Natural killer cell (primary cell): ENCODE data around the gene SPTA1. TPM values are rescaled to one million over a fixed set of nuclear protein-coding genes. Genes with fewer than 3 reads are reported as not detected.

Experiments
- ATAC-seq, 3 donors: fragments of 150-1000 bp in 2 of 3; fragments of 200-7000 bp in 1 of 3; cut with Tn5 transposase; 1 replicate in 1 of 3; 2 replicates in 2 of 3; pipeline ENCODE4 v1.10.0; 2021; ENCODE audit warnings: mild to moderate bottlenecking in 2 of 3, moderate library complexity in 2 of 3
- DNase-seq, 2 donors: peaks; one replicate each; pipeline versions ENCODE4 v3.0.0 to v3.0.0-alpha.2; 2013 to 2021; ENCODE audit warnings: mixed read lengths in 1 of 2
- H3K27ac ChIP-seq: one replicate; pipeline ENCODE4 v1.5.1; 2013; ENCODE audit warnings: mild to moderate bottlenecking, low read length
- H3K27me3 ChIP-seq: one replicate; pipeline ENCODE4 v1.6.1; 2013; ENCODE audit warnings: low read length; ENCODE audit not compliant: control insufficient read depth, insufficient read depth
- H3K36me3 ChIP-seq: one replicate; pipeline ENCODE4 v1.6.1; 2013; ENCODE audit warnings: low read length; ENCODE audit not compliant: control insufficient read depth, insufficient read depth
- H3K4me1 ChIP-seq: one replicate; pipeline ENCODE4 v1.6.1; 2013; ENCODE audit warnings: low read length; ENCODE audit not compliant: control insufficient read depth, insufficient read depth
- H3K4me3 ChIP-seq: one replicate; pipeline ENCODE4 v1.5.1; 2013; ENCODE audit warnings: low read length
- H3K9me3 ChIP-seq: one replicate; pipeline ENCODE4 v1.6.1; 2013; ENCODE audit warnings: low read length; ENCODE audit not compliant: control insufficient read depth, insufficient read depth
- H3K27ac Mint-ChIP-seq, 2 donors: one replicate each; pipeline ENCODE4 v1.8.0; 2022; ENCODE audit warnings: mild to moderate bottlenecking in 2 of 2, mixed read lengths in 2 of 2, moderate library complexity in 1 of 2
- H3K27me3 Mint-ChIP-seq, 2 donors: one replicate each; pipeline ENCODE4 v1.8.0; 2022; ENCODE audit warnings: low read depth in 2 of 2, mixed read lengths in 2 of 2
- H3K36me3 Mint-ChIP-seq: one replicate; pipeline ENCODE4 v1.8.0; 2022; ENCODE audit warnings: mixed read lengths
- H3K4me1 Mint-ChIP-seq, 2 donors: one replicate each; pipeline ENCODE4 v1.8.0; 2022; ENCODE audit warnings: mixed read lengths in 2 of 2
- H3K4me3 Mint-ChIP-seq: one replicate; pipeline ENCODE4 v1.8.0; 2022; ENCODE audit warnings: mild to moderate bottlenecking, moderate library complexity, mixed read lengths
- H3K9me3 Mint-ChIP-seq, 2 donors: one replicate each; pipeline ENCODE4 v1.8.0; 2022; ENCODE audit warnings: mixed read lengths in 2 of 2
- WGBS: methylation state at CpG from one replicate; pipeline ENCODE4 v1.1.7; 2013; ENCODE audit warnings: missing lambda C conversion rate; ENCODE audit not compliant: insufficient coverage; 5-methylcytosine and 5-hydroxymethylcytosine counted together
- intact Hi-C: fragments of 100-400 bp; cut with micrococcal nuclease; formaldehyde crosslinking; loops from one replicate; pipeline ENCODE4 v1.14.2; 2022
- total RNA-seq, 4 donors: library from RNA; stranded (reverse); fragments of 120-200 nt in 1 of 4; gene quantifications; one replicate each; pipeline versions ENCODE4 v1.2.3 to v1.2.4, GENCODE V29; 2013 to 2022
- TF ChIP-seq, protein P1 (sequence below): fragments of 200-600 bp; IDR thresholded peaks from one replicate; pipeline ENCODE4 v1.8.0; 2022; ENCODE audit warnings: antibody characterized with exemption

Gene SPTA1
- total RNA-seq, 3 donors from 2014 or later (not counting 1 experiment from before 2014, with no cell fraction given), result 0.30 TPM; not detected in 2

DNA sequence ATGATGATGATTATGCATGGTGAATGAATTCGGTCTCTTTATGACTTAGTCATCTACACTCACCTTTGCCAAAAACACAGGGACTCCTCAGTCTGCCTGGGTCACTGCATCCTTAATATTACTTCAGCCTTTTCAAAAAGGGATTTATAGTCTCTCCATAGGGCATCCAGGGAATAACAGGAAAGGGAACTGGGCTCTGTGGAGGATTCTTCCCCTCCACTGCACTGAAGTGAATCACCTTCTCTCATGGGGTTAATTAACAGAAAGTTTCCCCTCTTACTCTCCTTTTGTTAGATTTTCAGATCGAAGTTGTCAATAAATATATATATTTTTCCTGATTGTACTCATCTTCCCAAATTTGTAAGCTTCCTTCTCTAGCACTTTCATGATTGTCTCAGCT is 34.1 kb upstream of the SPTA1 start, which contains the start of gene OR6K3:
TSS of gene OR6K3 (minus strand) at position 101 of the 400 bp plus-strand sequence. CDS start 2,605 bp downstream, outside the sequence.
- ATAC-seq, result no peak
- TF ChIP-seq, protein P1, sequence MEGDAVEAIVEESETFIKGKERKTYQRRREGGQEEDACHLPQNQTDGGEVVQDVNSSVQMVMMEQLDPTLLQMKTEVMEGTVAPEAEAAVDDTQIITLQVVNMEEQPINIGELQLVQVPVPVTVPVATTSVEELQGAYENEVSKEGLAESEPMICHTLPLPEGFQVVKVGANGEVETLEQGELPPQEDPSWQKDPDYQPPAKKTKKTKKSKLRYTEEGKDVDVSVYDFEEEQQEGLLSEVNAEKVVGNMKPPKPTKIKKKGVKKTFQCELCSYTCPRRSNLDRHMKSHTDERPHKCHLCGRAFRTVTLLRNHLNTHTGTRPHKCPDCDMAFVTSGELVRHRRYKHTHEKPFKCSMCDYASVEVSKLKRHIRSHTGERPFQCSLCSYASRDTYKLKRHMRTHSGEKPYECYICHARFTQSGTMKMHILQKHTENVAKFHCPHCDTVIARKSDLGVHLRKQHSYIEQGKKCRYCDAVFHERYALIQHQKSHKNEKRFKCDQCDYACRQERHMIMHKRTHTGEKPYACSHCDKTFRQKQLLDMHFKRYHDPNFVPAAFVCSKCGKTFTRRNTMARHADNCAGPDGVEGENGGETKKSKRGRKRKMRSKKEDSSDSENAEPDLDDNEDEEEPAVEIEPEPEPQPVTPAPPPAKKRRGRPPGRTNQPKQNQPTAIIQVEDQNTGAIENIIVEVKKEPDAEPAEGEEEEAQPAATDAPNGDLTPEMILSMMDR, result no peak
- H3K9me3 ChIP-seq, result no peaks in the 10 kb centered on the region
- H3K27ac Mint-ChIP-seq, result no peak within 1 kb of the TSS
- no peak within 1 kb of the TSS for H3K27ac ChIP-seq
- no peak for DNase-seq
- H3K36me3 ChIP-seq, result no peaks in the 10 kb centered on the region
- 100% methylated on average over 1 of the region's 2 CpGs for WGBS
- no peaks in the 10 kb centered on the region for H3K4me1 ChIP-seq
- H3K27me3 Mint-ChIP-seq, result peaks cover 39 to 69% of the 10 kb centered on the region in 2 donors
- H3K4me1 Mint-ChIP-seq, result no peaks in the 10 kb centered on the region
- H3K36me3 Mint-ChIP-seq, result no peaks in the 10 kb centered on the region
- intact Hi-C loops, result no loop called here
- no peak within 1 kb of the TSS for H3K4me3 Mint-ChIP-seq
- H3K27me3 ChIP-seq, result peaks cover 6% of the 10 kb centered on the region
- no peaks in the 10 kb centered on the region for H3K9me3 Mint-ChIP-seq
- H3K4me3 ChIP-seq, result no peak within 1 kb of the TSS

DNA sequence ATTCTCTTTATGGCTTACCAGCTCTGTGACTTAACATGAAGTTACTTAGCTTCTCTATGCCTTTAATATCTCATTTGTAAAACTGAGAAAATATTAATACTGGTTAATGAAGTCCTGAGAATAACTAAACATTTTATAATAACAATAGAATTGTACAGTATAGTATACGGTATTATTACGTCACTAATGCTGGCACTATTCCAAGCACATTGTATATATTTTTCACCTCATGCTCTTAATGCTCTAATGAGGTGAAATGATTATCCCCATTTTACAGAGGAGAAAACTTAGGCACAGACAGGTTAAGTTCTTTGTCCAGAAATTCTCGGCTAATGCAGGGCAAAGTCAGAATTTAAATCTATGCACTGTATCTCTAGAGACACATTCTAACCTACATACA is 33.1 kb upstream of the SPTA1 start:
- Histone ChIP-seq H3K27ac (no peak overlapping the region), H3K27me3 (peaks cover 6% of the 10 kb centered on the region), H3K4me3 (no peak overlapping the region), H3K36me3 (no peaks in the 10 kb centered on the region), H3K9me3 (no peaks in the 10 kb centered on the region), H3K4me1 (no peaks in the 10 kb centered on the region)
- no peak for DNase-seq
- Mint-ChIP-seq H3K4me3 (no peak overlapping the region), H3K9me3 (no peaks in the 10 kb centered on the region), H3K4me1 (no peaks in the 10 kb centered on the region), H3K27ac (no peak overlapping the region), H3K27me3 (peaks cover 42 to 67% of the 10 kb centered on the region in 2 donors), H3K36me3 (no peaks in the 10 kb centered on the region)
- TF ChIP-seq, protein P1, result no peak
- WGBS, result no CpG with 5 or more reads among the region's 3 CpGs
- intact Hi-C loops, result no loop called here
- ATAC-seq, result no peak

DNA sequence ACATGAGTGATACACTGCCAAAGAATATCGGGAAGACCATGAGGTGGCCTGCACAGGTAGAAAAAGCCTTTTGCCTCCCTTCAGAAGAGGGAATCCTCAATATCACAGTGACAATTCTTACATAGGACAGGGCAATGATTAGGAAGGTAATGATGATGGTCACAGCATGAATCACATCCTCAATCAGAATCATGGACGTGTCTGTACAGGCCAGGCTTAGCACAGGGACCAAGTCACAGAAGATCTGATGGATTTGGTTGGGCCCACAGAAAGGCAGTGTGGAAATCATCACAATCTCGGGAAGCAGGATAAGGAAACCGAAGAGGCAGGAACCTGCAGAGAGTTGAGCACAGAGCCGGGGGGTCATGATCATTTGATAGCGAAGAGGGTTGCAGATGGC is 30.8 kb upstream of the SPTA1 start:
- Mint-ChIP-seq H3K36me3 (no peaks in the 10 kb centered on the region), H3K4me3 (no peak overlapping the region), H3K27ac (no peak overlapping the region), H3K9me3 (no peaks in the 10 kb centered on the region), H3K27me3 (peaks cover 33 to 73% of the 10 kb centered on the region in 2 donors), H3K4me1 (no peaks in the 10 kb centered on the region)
- intact Hi-C loops, result no loop called here
- DNase-seq (no peak), ATAC-seq (no peak)
- Histone ChIP-seq H3K4me1 (no peaks in the 10 kb centered on the region), H3K36me3 (no peaks in the 10 kb centered on the region), H3K27me3 (peaks cover 11% of the 10 kb centered on the region), H3K9me3 (no peaks in the 10 kb centered on the region), H3K27ac (no peak overlapping the region), H3K4me3 (no peak overlapping the region)
- WGBS, result 84% methylated on average over 6 of the region's 6 CpGs
- TF ChIP-seq, protein P1, result no peak

DNA sequence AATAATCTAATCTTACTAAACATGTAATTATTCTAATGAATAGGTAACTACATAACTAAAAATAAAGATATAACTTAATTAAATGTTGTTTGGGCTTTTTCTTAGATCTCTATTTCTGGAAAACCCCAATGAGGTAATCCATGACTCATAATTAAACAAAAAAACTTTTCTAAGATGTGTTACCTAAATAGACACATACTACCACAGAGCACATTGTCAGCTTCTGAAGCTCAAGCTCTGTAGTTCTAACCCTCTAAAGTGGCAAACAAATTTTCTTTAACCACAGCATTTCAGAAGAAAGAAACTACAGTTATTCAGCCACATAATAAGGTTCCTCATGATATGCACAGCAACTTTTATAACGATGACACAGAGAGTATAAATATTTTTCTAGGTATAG is 29.8 kb upstream of the SPTA1 start:
- TF ChIP-seq, protein P1, result no peak
- H3K36me3 ChIP-seq, result no peaks in the 10 kb centered on the region
- Mint-ChIP-seq H3K27me3 (peaks cover 33 to 74% of the 10 kb centered on the region in 2 donors), H3K36me3 (no peaks in the 10 kb centered on the region), H3K4me3 (no peak overlapping the region), H3K9me3 (no peaks in the 10 kb centered on the region), H3K4me1 (no peaks in the 10 kb centered on the region), H3K27ac (no peak overlapping the region)
- H3K27me3 ChIP-seq, result peaks cover 12% of the 10 kb centered on the region
- no peaks in the 10 kb centered on the region for H3K4me1 ChIP-seq
- intact Hi-C loops, result no loop called here
- H3K27ac ChIP-seq, result no peak overlapping the region
- no CpG with 5 or more reads among the region's 1 CpG for WGBS
- no peaks in the 10 kb centered on the region for H3K9me3 ChIP-seq
- DNase-seq (no peak), ATAC-seq (no peak)
- no peak overlapping the region for H3K4me3 ChIP-seq
